HepG2 (cell line): Measurements from ENCODE around the gene TMEM86B. TPM values are rescaled to one million over a fixed set of nuclear protein-coding genes. Genes with fewer than 3 reads are reported as not detected.

Source experiments
- AGO1 ChIP-seq: fragments of 200-400 bp; formaldehyde crosslinking; IDR thresholded peaks from 2 replicates; pipeline ENCODE4 v1.6.1; 2017; ENCODE audit warnings: mild to moderate bottlenecking, low read depth, low read length, moderate library complexity; ENCODE audit not compliant: poor library complexity, severe bottlenecking
- AHR ChIP-seq: IDR thresholded peaks from 2 replicates; pipeline ENCODE4 v1.6.1; 2018; ENCODE audit warnings: missing genetic modification reagents, missing compliant biosample characterization
- ARHGAP35 ChIP-seq: sonication (generic); formaldehyde crosslinking; IDR thresholded peaks from 2 replicates; pipeline ENCODE4 v1.9.0; 2022; ENCODE audit warnings: mild to moderate bottlenecking, inconsistent platforms, moderate library complexity, missing genetic modification reagents, borderline replicate concordance
- ATRX ChIP-seq: sonication (generic); formaldehyde crosslinking; IDR thresholded peaks from 2 replicates; pipeline ENCODE4 v1.4.0; 2020; ENCODE audit warnings: missing genetic modification reagents, borderline replicate concordance
- BORCS8-MEF2B ChIP-seq: sonication (generic); formaldehyde crosslinking; IDR thresholded peaks from 2 replicates; pipeline ENCODE4 v1.8.0; 2022; ENCODE audit warnings: mild to moderate bottlenecking, missing genetic modification reagents
- DNMT1 ChIP-seq: sonication (generic); formaldehyde crosslinking; IDR thresholded peaks from 2 replicates; pipeline ENCODE4 v1.5.1; 2020; ENCODE audit warnings: mild to moderate bottlenecking, missing genetic modification reagents
- ETV5 ChIP-seq: IDR thresholded peaks from 2 replicates; pipeline ENCODE4 v1.6.1; 2018; ENCODE audit warnings: missing biosample characterization, missing genetic modification reagents, inconsistent platforms, borderline replicate concordance
- HIVEP1 ChIP-seq: sonication (generic); formaldehyde crosslinking; IDR thresholded peaks from 2 replicates; pipeline ENCODE4 v1.4.0; 2020; ENCODE audit warnings: mild to moderate bottlenecking, missing genetic modification reagents
- LBX2 ChIP-seq: sonication (generic); formaldehyde crosslinking; IDR thresholded peaks from 2 replicates; pipeline ENCODE4 v1.5.0; 2020; ENCODE audit warnings: missing genetic modification reagents, mild to moderate bottlenecking, borderline replicate concordance
- MAX ChIP-seq: IDR thresholded peaks from 2 replicates; pipeline ENCODE4 v1.6.1; 2012; ENCODE audit warnings: inconsistent platforms
- NCOA2 ChIP-seq: sonication (generic); formaldehyde crosslinking; IDR thresholded peaks from 2 replicates; pipeline ENCODE4 v1.8.0; 2022; ENCODE audit warnings: inconsistent platforms
- NFAT5 ChIP-seq: sonication (generic); formaldehyde crosslinking; IDR thresholded peaks from 2 replicates; pipeline ENCODE4 v1.4.0; 2020; ENCODE audit warnings: missing genetic modification reagents
- RARA ChIP-seq: IDR thresholded peaks from 2 replicates; pipeline ENCODE4 v1.6.1; 2016; ENCODE audit warnings: missing genetic modification reagents, missing compliant biosample characterization
- TAF15 ChIP-seq: fragments of 200-400 bp; formaldehyde crosslinking; IDR thresholded peaks from one replicate; pipeline ENCODE4 v1.6.1; 2018; ENCODE audit warnings: mild to moderate bottlenecking, low read depth, low read length; ENCODE audit not compliant: poor library complexity, severe bottlenecking
- TCF7L2 ChIP-seq: IDR thresholded peaks from 2 replicates; pipeline ENCODE4 v1.6.1; 2011; ENCODE audit warnings: mild to moderate bottlenecking, low read depth, low read length, moderate library complexity
- YEATS2 ChIP-seq: sonication (generic); formaldehyde crosslinking; IDR thresholded peaks from 2 replicates; pipeline ENCODE4 v1.4.0; 2020; ENCODE audit warnings: missing genetic modification reagents, borderline replicate concordance
- ZBTB25 ChIP-seq: IDR thresholded peaks from 2 replicates; pipeline ENCODE4 v1.6.1; 2018; ENCODE audit warnings: missing genetic modification reagents
- ZNF263 ChIP-seq: sonication (generic); formaldehyde crosslinking; IDR thresholded peaks from 2 replicates; pipeline ENCODE4 v1.4.0; 2020; ENCODE audit warnings: missing genetic modification reagents
- ZNF329 ChIP-seq: sonication (generic); formaldehyde crosslinking; IDR thresholded peaks from 2 replicates; pipeline ENCODE4 v1.9.0; 2021; ENCODE audit warnings: low read depth, mild to moderate bottlenecking, missing genetic modification reagents
- ZNF546 ChIP-seq: sonication (generic); formaldehyde crosslinking; conservative IDR thresholded peaks from 2 replicates; pipeline ENCODE4 v1.8.1; 2023; ENCODE audit warnings: mild to moderate bottlenecking, missing genetic modification reagents
- ZNF580 ChIP-seq: IDR thresholded peaks from 2 replicates; pipeline ENCODE4 v1.6.1; 2016; ENCODE audit warnings: low read depth, borderline replicate concordance
- ZNF615 ChIP-seq: sonication (generic); formaldehyde crosslinking; IDR thresholded peaks from 2 replicates; pipeline ENCODE4 v1.5.0; 2020; ENCODE audit warnings: mild to moderate bottlenecking, missing genetic modification reagents, borderline replicate concordance
- ZNF703 ChIP-seq: sonication (generic); formaldehyde crosslinking; IDR thresholded peaks from 2 replicates; pipeline ENCODE4 v1.5.1; 2020; ENCODE audit warnings: missing genetic modification reagents, mild to moderate bottlenecking, moderate library complexity, borderline replicate concordance
- polyA plus RNA-seq, 8 experiments: library from polyadenylated mRNA; depleted of rRNA in 3 of 8; stranded (reverse) in 7 of 8; unstranded in 1 of 8; fragments of >200 nt; fragmentation: Illumina TruSeq in 4 of 8; extraction: Trizol in 4 of 8; gene quantifications; 2 replicates each; pipeline versions ENCODE4 v1.2.1 to v1.2.3, GENCODE V29; 2011 to 2016; ENCODE audit warnings: low read depth in 4 of 8, missing spikeins in 1 of 8, mixed read lengths in 1 of 8; ENCODE audit not compliant: insufficient read depth in 1 of 8
- total RNA-seq, 5 experiments: library from RNA; depleted of rRNA; stranded (reverse); fragments of >200 nt; fragmentation: Illumina TruSeq; extraction: Trizol; gene quantifications; 2 replicates each; pipeline ENCODE4 v1.2.3, GENCODE V29; 2016; ENCODE audit warnings: low read depth in 1 of 5

The TMEM86B gene
- total and polyA plus RNA-seq, 2 of the 13 experiments (the other 11 are each of a cell fraction or from before 2014, with no cell fraction given) = 7.7 to 9.6 TPM

GRCh38 chr19:55209693-55210472, 18.7 kb downstream of the TMEM86B start (continued):
- peak; percentile 85 for TF ChIP-seq MAX
- no peak for TF ChIP-seq ZNF703
- TF ChIP-seq ZNF546 (CRISPR knock-in tag) = no peak
- TF ChIP-seq BORCS8-MEF2B (CRISPR knock-in tag) = peak; percentile 76; the same call in 1 of the 2 replicates
- TF ChIP-seq ZNF615 (CRISPR knock-in tag) = peak; percentile 77; the same call in 1 of the 2 replicates
- peak; percentile 35; the same call in 1 of the 2 replicates for TF ChIP-seq YEATS2 (CRISPR knock-in tag)
- no peak for TF ChIP-seq ZBTB25
- TF ChIP-seq ZNF580 = peak; percentile 18; the same call in 1 of the 2 replicates
- no peak for TF ChIP-seq DNMT1 (CRISPR knock-in tag)
- TF ChIP-seq HIVEP1 (CRISPR knock-in tag) = peak; percentile 63; the same call in 1 of the 2 replicates
- peak; percentile 17; the same call in 1 of the 2 replicates for TF ChIP-seq ETV5
- TF ChIP-seq ARHGAP35 (CRISPR knock-in tag) = no peak
- TF ChIP-seq NCOA2 (CRISPR knock-in tag) = peak; percentile 36; the same call in 1 of the 2 replicates
- TF ChIP-seq NFAT5 = no peak
- TF ChIP-seq ZNF263 (CRISPR knock-in tag) = peak; percentile 89
- TF ChIP-seq ATRX (CRISPR knock-in tag) = no peak
- TF ChIP-seq TAF15 = no peak
- TF ChIP-seq LBX2 (CRISPR knock-in tag) = peak; percentile 88; the same call in 1 of the 2 replicates
- TF ChIP-seq RARA (CRISPR knock-in tag) = peak; percentile 86
- TF ChIP-seq AGO1 = no peak
- no peak for TF ChIP-seq ZNF329 (CRISPR knock-in tag)
- TF ChIP-seq AHR (CRISPR knock-in tag) = peak; percentile 67; the same call in 1 of the 2 replicates
- no peak for TF ChIP-seq TCF7L2
